DOHH2 (cell line): ENCODE measurements around the gene TTC23L.

ENCODE experiments used
- EZH2phosphoT487 ChIP-seq: fragments of 200-600 bp; sonication (generic); IDR thresholded peaks from 2 replicates; pipeline ENCODE4 v1.6.1; 2017; ENCODE audit warnings: borderline replicate concordance, mild to moderate bottlenecking, antibody characterized with exemption, low read length, moderate library complexity, mixed read lengths
- TF ChIP-seq, protein P1 (sequence below): fragments of 200-600 bp; sonication (generic); IDR thresholded peaks from one replicate; pipeline ENCODE4 v1.5.1; 2014; ENCODE audit warnings: antibody characterized with exemption, mild to moderate bottlenecking, low read depth, low read length; ENCODE audit not compliant: poor library complexity, severe bottlenecking

DNA sequence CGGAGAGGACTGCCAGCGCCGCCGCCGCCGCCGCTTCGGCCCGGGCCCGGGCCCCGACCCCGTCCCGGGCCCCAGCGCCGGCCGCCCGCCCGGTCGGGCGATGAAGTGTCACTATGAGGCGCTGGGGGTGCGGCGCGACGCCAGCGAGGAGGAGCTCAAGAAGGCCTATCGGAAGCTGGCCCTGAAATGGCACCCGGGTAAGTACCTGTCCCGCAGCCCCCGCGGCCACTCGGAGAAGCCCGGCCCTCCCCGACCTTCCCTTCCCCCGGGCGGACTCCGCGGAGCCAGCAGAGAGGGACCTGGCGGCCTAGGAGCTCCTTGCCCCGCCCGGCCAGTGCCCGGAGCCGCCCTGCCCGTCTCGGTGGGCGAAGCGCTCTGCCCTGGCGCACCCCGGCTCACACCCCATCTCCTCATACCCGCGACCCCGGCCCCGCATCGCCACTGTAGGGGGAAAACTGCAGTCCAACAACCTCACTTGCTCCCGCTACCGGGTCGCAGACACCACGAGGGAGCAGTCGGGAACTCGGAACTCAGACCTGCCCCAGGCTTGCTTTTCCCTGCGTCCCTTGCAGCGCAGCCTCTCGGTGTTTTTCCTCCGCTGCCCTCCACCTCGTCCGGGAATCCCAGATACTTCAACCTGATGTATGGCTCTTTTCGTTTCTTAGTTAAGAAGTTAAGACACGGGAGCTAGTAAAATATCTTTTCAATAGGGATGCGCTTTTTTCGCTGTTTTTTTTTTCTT is 90.9 kb downstream of the TTC23L start:
- TF ChIP-seq, protein P1, sequence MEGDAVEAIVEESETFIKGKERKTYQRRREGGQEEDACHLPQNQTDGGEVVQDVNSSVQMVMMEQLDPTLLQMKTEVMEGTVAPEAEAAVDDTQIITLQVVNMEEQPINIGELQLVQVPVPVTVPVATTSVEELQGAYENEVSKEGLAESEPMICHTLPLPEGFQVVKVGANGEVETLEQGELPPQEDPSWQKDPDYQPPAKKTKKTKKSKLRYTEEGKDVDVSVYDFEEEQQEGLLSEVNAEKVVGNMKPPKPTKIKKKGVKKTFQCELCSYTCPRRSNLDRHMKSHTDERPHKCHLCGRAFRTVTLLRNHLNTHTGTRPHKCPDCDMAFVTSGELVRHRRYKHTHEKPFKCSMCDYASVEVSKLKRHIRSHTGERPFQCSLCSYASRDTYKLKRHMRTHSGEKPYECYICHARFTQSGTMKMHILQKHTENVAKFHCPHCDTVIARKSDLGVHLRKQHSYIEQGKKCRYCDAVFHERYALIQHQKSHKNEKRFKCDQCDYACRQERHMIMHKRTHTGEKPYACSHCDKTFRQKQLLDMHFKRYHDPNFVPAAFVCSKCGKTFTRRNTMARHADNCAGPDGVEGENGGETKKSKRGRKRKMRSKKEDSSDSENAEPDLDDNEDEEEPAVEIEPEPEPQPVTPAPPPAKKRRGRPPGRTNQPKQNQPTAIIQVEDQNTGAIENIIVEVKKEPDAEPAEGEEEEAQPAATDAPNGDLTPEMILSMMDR, result no peak
- no peak for TF ChIP-seq EZH2phosphoT487
